ENCODE results near the gene DDX51.

DDX51 gene

GRCh38 chr12:132160601-132161035 is 16.5 kb upstream of the DDX51 start:
- TF ChIP-seq CTCF (IDR thresholded peaks at IDR 0.05; ENCODE audit: insufficient read depth, low read length) (no peak), POLR2AphosphoS5 (IDR thresholded peaks at IDR 0.05; ENCODE audit: low read depth) (no peak)
- Histone ChIP-seq H3K27me3 (ENCODE audit: insufficient read depth, poor library complexity, severe bottlenecking) (peaks cover 2% of the 10 kb centered on the region), H3K27ac (replicated peaks) (no peak overlapping the region), H3K4me3 (replicated peaks; ENCODE audit: insufficient read depth, low read length) (no peak overlapping the region)
- no peak for DNase-seq (ENCODE audit: low read depth in 1 of 2, low spot score in 1 of 2)

- DNase-seq (ENCODE audit: low read depth in 1 of 2, low spot score in 1 of 2): no peak
- no peak overlapping the region for H3K4me3 ChIP-seq (replicated peaks; ENCODE audit: insufficient read depth, low read length)
- peaks cover 2% of the 10 kb centered on the region for H3K27me3 ChIP-seq (ENCODE audit: insufficient read depth, poor library complexity, severe bottlenecking)
- H3K27ac ChIP-seq (replicated peaks): no peak overlapping the region
- TF ChIP-seq POLR2AphosphoS5 (IDR thresholded peaks at IDR 0.05; ENCODE audit: low read depth): no peak
Observed at GRCh38 chr12:132160016-132160415, 15.9 kb upstream of the DDX51 start.

- TF ChIP-seq GABPA (IDR thresholded peaks at IDR 0.05; ENCODE audit: low read depth): no peak
- TF ChIP-seq SPI1 (IDR thresholded peaks at IDR 0.05; ENCODE audit: borderline replicate concordance, low read depth): no peak
- peaks cover 2% of the 10 kb centered on the region for H3K27me3 ChIP-seq (ENCODE audit: insufficient read depth, poor library complexity, severe bottlenecking)
- H3K27ac ChIP-seq (replicated peaks): no peak overlapping the region
Observed at GRCh38 chr12:132159555-132160003, 15.5 kb upstream of the DDX51 start.

GRCh38 chr12:132158677-132159554 is 14.8 kb upstream of the DDX51 start:
- Histone ChIP-seq H3K27ac (replicated peaks) (no peak overlapping the region), H3K4me3 (replicated peaks; ENCODE audit: insufficient read depth, low read length) (no peak overlapping the region), H3K27me3 (ENCODE audit: insufficient read depth, poor library complexity, severe bottlenecking) (no peaks in the 10 kb centered on the region)
- DNase-seq (ENCODE audit: low read depth in 1 of 2, low spot score in 1 of 2): no peak
- TF ChIP-seq CTCF (IDR thresholded peaks at IDR 0.05; ENCODE audit: insufficient read depth, low read length) (no peak), GABPA (IDR thresholded peaks at IDR 0.05; ENCODE audit: low read depth) (no peak), POLR2AphosphoS5 (IDR thresholded peaks at IDR 0.05; ENCODE audit: low read depth) (no peak), SPI1 (IDR thresholded peaks at IDR 0.05; ENCODE audit: borderline replicate concordance, low read depth) (no peak)
- TF ChIP-seq, protein P1, sequence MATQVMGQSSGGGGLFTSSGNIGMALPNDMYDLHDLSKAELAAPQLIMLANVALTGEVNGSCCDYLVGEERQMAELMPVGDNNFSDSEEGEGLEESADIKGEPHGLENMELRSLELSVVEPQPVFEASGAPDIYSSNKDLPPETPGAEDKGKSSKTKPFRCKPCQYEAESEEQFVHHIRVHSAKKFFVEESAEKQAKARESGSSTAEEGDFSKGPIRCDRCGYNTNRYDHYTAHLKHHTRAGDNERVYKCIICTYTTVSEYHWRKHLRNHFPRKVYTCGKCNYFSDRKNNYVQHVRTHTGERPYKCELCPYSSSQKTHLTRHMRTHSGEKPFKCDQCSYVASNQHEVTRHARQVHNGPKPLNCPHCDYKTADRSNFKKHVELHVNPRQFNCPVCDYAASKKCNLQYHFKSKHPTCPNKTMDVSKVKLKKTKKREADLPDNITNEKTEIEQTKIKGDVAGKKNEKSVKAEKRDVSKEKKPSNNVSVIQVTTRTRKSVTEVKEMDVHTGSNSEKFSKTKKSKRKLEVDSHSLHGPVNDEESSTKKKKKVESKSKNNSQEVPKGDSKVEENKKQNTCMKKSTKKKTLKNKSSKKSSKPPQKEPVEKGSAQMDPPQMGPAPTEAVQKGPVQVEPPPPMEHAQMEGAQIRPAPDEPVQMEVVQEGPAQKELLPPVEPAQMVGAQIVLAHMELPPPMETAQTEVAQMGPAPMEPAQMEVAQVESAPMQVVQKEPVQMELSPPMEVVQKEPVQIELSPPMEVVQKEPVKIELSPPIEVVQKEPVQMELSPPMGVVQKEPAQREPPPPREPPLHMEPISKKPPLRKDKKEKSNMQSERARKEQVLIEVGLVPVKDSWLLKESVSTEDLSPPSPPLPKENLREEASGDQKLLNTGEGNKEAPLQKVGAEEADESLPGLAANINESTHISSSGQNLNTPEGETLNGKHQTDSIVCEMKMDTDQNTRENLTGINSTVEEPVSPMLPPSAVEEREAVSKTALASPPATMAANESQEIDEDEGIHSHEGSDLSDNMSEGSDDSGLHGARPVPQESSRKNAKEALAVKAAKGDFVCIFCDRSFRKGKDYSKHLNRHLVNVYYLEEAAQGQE (IDR thresholded peaks at IDR 0.05; ENCODE audit: insufficient replicate concordance, low read depth): no peak

More at GRCh38 chr12:132159555-132160003, 15.5 kb upstream of the DDX51 start:
- DNase-seq (ENCODE audit: low read depth in 1 of 2, low spot score in 1 of 2): no peak
- no peak overlapping the region for H3K4me3 ChIP-seq (replicated peaks; ENCODE audit: insufficient read depth, low read length)

DNA sequence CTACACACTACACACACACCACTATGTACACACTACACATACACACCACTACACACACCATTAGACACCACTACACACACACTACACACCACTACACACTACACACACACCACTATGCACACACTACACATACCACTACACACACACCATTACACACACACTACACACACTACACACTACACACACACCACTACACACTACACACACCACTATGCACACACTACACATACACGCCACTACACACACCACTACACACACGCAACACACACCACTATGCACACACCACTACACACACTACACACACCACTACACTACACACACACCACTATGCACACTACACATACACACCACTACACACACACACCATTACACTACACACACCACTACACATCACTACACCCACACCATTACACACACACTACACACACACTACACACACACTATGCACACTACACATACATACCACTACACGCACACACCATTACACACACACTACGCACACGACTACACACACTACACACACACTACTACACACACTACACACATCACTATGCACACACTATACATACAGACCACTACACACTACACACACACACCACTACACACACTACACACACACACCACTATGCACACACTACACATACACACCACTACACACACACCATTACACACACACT is 13.8 kb upstream of the DDX51 start:
- no peak for DNase-seq (ENCODE audit: low read depth in 1 of 2, low spot score in 1 of 2)
- TF ChIP-seq, protein P1 (IDR thresholded peaks at IDR 0.05; ENCODE audit: insufficient replicate concordance, low read depth): no peak
- TF ChIP-seq POLR2AphosphoS5 (IDR thresholded peaks at IDR 0.05; ENCODE audit: low read depth) (no peak), SPI1 (IDR thresholded peaks at IDR 0.05; ENCODE audit: borderline replicate concordance, low read depth) (no peak), GABPA (IDR thresholded peaks at IDR 0.05; ENCODE audit: low read depth) (no peak), CTCF (IDR thresholded peaks at IDR 0.05; ENCODE audit: insufficient read depth, low read length) (no peak)
- Histone ChIP-seq H3K4me3 (replicated peaks; ENCODE audit: insufficient read depth, low read length) (no peak overlapping the region), H3K27me3 (ENCODE audit: insufficient read depth, poor library complexity, severe bottlenecking) (no peaks in the 10 kb centered on the region), H3K27ac (replicated peaks) (no peak overlapping the region)
